ENCODE data around the gene POU2AF1. TPM values are rescaled to one million over a fixed set of nuclear protein-coding genes. Genes with fewer than 3 reads are reported as not detected.

Gene POU2AF1
- total RNA-seq: not detected in 2 replicates

- DNase-seq: no peak
These were observed at the start of gene POU2AF1 for GRCh38 chr11:111378861-111379601. Gene POU2AF1 (minus strand): TSS chr11:111379275. CDS start chr11:111379177, 98 bp downstream.

GRCh38 chr11:111428113-111428876 is 49.2 kb upstream of the POU2AF1 start:
- no peak for DNase-seq

- DNase-seq: peak; percentile 42
These were observed 48.4 kb upstream of the POU2AF1 start for GRCh38 chr11:111427471-111427912.

- DNase-seq: no peak
These were observed 47.5 kb upstream of the POU2AF1 start for GRCh38 chr11:111426617-111427016.

- DNase-seq: no peak
These were observed 44.2 kb upstream of the POU2AF1 start for GRCh38 chr11:111423250-111423615.

GRCh38 chr11:111422494-111423249 is 43.6 kb upstream of the POU2AF1 start:
- DNase-seq: peak; percentile 50

GRCh38 chr11:111421251-111421650 is 42.2 kb upstream of the POU2AF1 start:
- no peak for DNase-seq

GRCh38 chr11:111419641-111420327 is 40.7 kb upstream of the POU2AF1 start:
- DNase-seq: no peak

- no peak for DNase-seq
These were observed 40.1 kb upstream of the POU2AF1 start for GRCh38 chr11:111419181-111419580.

- no peak for DNase-seq
These were observed 39.3 kb upstream of the POU2AF1 start for GRCh38 chr11:111418436-111418787.

- DNase-seq: peak; percentile 62
These were observed 38.8 kb upstream of the POU2AF1 start for GRCh38 chr11:111417766-111418435.

- peak; percentile 6 for DNase-seq
These were observed 38.1 kb upstream of the POU2AF1 start for GRCh38 chr11:111417011-111417765.

GRCh38 chr11:111416231-111416960 is 37.3 kb upstream of the POU2AF1 start:
- no peak for DNase-seq

- no peak for DNase-seq
These were observed 35.9 kb upstream of the POU2AF1 start for GRCh38 chr11:111414936-111415335.

- no peak for DNase-seq
These were observed 35.3 kb upstream of the POU2AF1 start for GRCh38 chr11:111414267-111414931.

- DNase-seq: no peak
These were observed 34.8 kb upstream of the POU2AF1 start for GRCh38 chr11:111413849-111414248.

GRCh38 chr11:111412293-111412692 is 33.2 kb upstream of the POU2AF1 start:
- no peak for DNase-seq

GRCh38 chr11:111411456-111411855 is 32.4 kb upstream of the POU2AF1 start:
- DNase-seq: no peak

GRCh38 chr11:111410951-111411350 is 31.9 kb upstream of the POU2AF1 start:
- DNase-seq: no peak

- DNase-seq: no peak
These were observed 30.8 kb upstream of the POU2AF1 start for GRCh38 chr11:111409915-111410314.

Measured in dermis blood vessel endothelial cell (primary cell).